MM.1S (cell line): Measurements from ENCODE around the gene GPATCH3.

Experiments used
- EZH2phosphoT487 ChIP-seq: fragments of 300-600 bp; sonication (generic); IDR thresholded peaks from 2 replicates; pipeline ENCODE4 v1.6.1; 2018; ENCODE audit warnings: antibody characterized with exemption, low read length
- TF ChIP-seq, protein P1 (sequence below): fragments of 300-600 bp; sonication (generic); IDR thresholded peaks from 2 replicates; pipeline ENCODE4 v1.5.1; 2016; ENCODE audit warnings: antibody characterized with exemption, low read length, mixed read lengths

GRCh38 chr1:26910343-26911160 lies 10.3 kb upstream of the GPATCH3 start:
- TF ChIP-seq EZH2phosphoT487 = no peak
- TF ChIP-seq, protein P1, sequence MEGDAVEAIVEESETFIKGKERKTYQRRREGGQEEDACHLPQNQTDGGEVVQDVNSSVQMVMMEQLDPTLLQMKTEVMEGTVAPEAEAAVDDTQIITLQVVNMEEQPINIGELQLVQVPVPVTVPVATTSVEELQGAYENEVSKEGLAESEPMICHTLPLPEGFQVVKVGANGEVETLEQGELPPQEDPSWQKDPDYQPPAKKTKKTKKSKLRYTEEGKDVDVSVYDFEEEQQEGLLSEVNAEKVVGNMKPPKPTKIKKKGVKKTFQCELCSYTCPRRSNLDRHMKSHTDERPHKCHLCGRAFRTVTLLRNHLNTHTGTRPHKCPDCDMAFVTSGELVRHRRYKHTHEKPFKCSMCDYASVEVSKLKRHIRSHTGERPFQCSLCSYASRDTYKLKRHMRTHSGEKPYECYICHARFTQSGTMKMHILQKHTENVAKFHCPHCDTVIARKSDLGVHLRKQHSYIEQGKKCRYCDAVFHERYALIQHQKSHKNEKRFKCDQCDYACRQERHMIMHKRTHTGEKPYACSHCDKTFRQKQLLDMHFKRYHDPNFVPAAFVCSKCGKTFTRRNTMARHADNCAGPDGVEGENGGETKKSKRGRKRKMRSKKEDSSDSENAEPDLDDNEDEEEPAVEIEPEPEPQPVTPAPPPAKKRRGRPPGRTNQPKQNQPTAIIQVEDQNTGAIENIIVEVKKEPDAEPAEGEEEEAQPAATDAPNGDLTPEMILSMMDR = no peak
